WTC11 (cell line): ENCODE measurements around the gene ACADVL. TPM values are rescaled to one million over a fixed set of nuclear protein-coding genes. Genes with fewer than 3 reads are reported as not detected.
A peak's percentile ranks its signal among the peaks of the same experiment; 100 is the strongest.

ENCODE experiments used
- ARID4B ChIP-seq: sonication (generic); formaldehyde crosslinking; IDR thresholded peaks from 2 replicates; pipeline ENCODE4 v1.8.0; 2023; ENCODE audit warnings: missing genetic modification reagents, mild to moderate bottlenecking, borderline replicate concordance
- CBFB ChIP-seq: sonication (generic); formaldehyde crosslinking; IDR thresholded peaks from 2 replicates; pipeline ENCODE4 v1.8.1; 2022; ENCODE audit warnings: mild to moderate bottlenecking, low read depth, missing genetic modification reagents
- CREB1 ChIP-seq: sonication (generic); formaldehyde crosslinking; IDR thresholded peaks from 2 replicates; pipeline ENCODE4 v1.8.0; 2023; ENCODE audit warnings: mild to moderate bottlenecking, missing genetic modification reagents
- CREM ChIP-seq: sonication (generic); formaldehyde crosslinking; IDR thresholded peaks from 2 replicates; pipeline ENCODE4 v1.8.1; 2022; ENCODE audit warnings: mild to moderate bottlenecking, missing genetic modification reagents, moderate library complexity
- ESRRA ChIP-seq: sonication (generic); formaldehyde crosslinking; IDR thresholded peaks from 2 replicates; pipeline ENCODE4 v1.8.1; 2022; ENCODE audit warnings: mild to moderate bottlenecking, missing genetic modification reagents, borderline replicate concordance
- FOXK1 ChIP-seq: sonication (generic); formaldehyde crosslinking; IDR thresholded peaks from 2 replicates; pipeline ENCODE4 v1.8.0; 2022; ENCODE audit warnings: mild to moderate bottlenecking, moderate library complexity, missing genetic modification reagents
- FOXP1 ChIP-seq: sonication (generic); formaldehyde crosslinking; IDR thresholded peaks from 2 replicates; pipeline ENCODE4 v1.8.0; 2022; ENCODE audit warnings: missing genetic modification reagents, mild to moderate bottlenecking, moderate library complexity, borderline replicate concordance
- GRHL2 ChIP-seq: fragments of 250-450 bp; sonication (Bioruptor Pico); IDR thresholded peaks from 2 replicates; pipeline ENCODE4 v1.8.0; 2022; ENCODE audit warnings: mild to moderate bottlenecking, moderate library complexity; ENCODE audit not compliant: insufficient replicate concordance, severe bottlenecking
- JUN ChIP-seq: sonication (generic); formaldehyde crosslinking; IDR thresholded peaks from 2 replicates; pipeline ENCODE4 v1.8.0; 2023; ENCODE audit warnings: mild to moderate bottlenecking, missing genetic modification reagents
- KAT7 ChIP-seq: sonication (generic); formaldehyde crosslinking; IDR thresholded peaks from 2 replicates; pipeline ENCODE4 v1.8.1; 2023; ENCODE audit warnings: missing genetic modification reagents, mild to moderate bottlenecking, borderline replicate concordance
- NFE2L1 ChIP-seq: sonication (generic); formaldehyde crosslinking; IDR thresholded peaks from 2 replicates; pipeline ENCODE4 v1.8.1; 2023; ENCODE audit warnings: missing genetic modification reagents
- NR2C2 ChIP-seq: sonication (generic); formaldehyde crosslinking; IDR thresholded peaks from 2 replicates; pipeline ENCODE4 v1.8.0; 2022; ENCODE audit warnings: mild to moderate bottlenecking, missing genetic modification reagents
- SOX15 ChIP-seq: fragments of 250-450 bp; sonication (Bioruptor Pico); IDR thresholded peaks from 2 replicates; pipeline ENCODE4 v1.9.0; 2021; ENCODE audit warnings: mild to moderate bottlenecking
- STAT6 ChIP-seq: sonication (generic); formaldehyde crosslinking; conservative IDR thresholded peaks from 2 replicates; pipeline ENCODE4 v1.8.1; 2023; ENCODE audit warnings: mild to moderate bottlenecking, low read depth, missing genetic modification reagents, moderate library complexity
- TEAD4 ChIP-seq: sonication (generic); formaldehyde crosslinking; IDR thresholded peaks from 2 replicates; pipeline ENCODE4 v1.8.0; 2022; ENCODE audit warnings: mild to moderate bottlenecking, missing genetic modification reagents
- USF2 ChIP-seq: sonication (generic); formaldehyde crosslinking; IDR thresholded peaks from 2 replicates; pipeline ENCODE4 v1.8.1; 2023; ENCODE audit warnings: mild to moderate bottlenecking, missing genetic modification reagents, moderate library complexity
- ZBTB21 ChIP-seq: sonication (generic); formaldehyde crosslinking; IDR thresholded peaks from 2 replicates; pipeline ENCODE4 v1.8.1; 2023; ENCODE audit warnings: mild to moderate bottlenecking, missing genetic modification reagents, borderline replicate concordance
- ZNF263 ChIP-seq: sonication (generic); formaldehyde crosslinking; IDR thresholded peaks from 2 replicates; pipeline ENCODE4 v1.8.1; 2022; ENCODE audit warnings: low read depth, mild to moderate bottlenecking, moderate library complexity, missing genetic modification reagents
- ZNF317 ChIP-seq: sonication (generic); formaldehyde crosslinking; IDR thresholded peaks from 2 replicates; pipeline ENCODE4 v1.8.1; 2023; ENCODE audit warnings: low read depth, mild to moderate bottlenecking, moderate library complexity, missing genetic modification reagents, borderline replicate concordance
- total RNA-seq: library from RNA; stranded (reverse); gene quantifications from 3 replicates; pipeline ENCODE4 v1.2.3, GENCODE V29; 2021
- TF ChIP-seq, protein P1 (sequence below): sonication (generic); formaldehyde crosslinking; IDR thresholded peaks from 2 replicates; pipeline ENCODE4 v1.8.0; 2022; ENCODE audit warnings: mild to moderate bottlenecking, missing genetic modification reagents
- TF ChIP-seq, protein P2 (sequence below): fragments of 200-600 bp; IDR thresholded peaks from 2 replicates; pipeline ENCODE4 v1.8.0; 2022; ENCODE audit warnings: antibody characterized with exemption
- TF ChIP-seq, protein P3 (sequence below): sonication (generic); formaldehyde crosslinking; IDR thresholded peaks from 2 replicates; pipeline ENCODE4 v1.8.1; 2023; ENCODE audit warnings: mild to moderate bottlenecking, missing genetic modification reagents
- TF ChIP-seq, protein P4 (sequence below): sonication (generic); formaldehyde crosslinking; conservative IDR thresholded peaks from 2 replicates; pipeline ENCODE4 v1.8.1; 2022; ENCODE audit warnings: mild to moderate bottlenecking, missing genetic modification reagents
- TF ChIP-seq, protein P5 (sequence below): fragments of 250-450 bp; sonication (Bioruptor Pico); IDR thresholded peaks from 2 replicates; pipeline ENCODE4 v1.9.0; 2021; ENCODE audit warnings: mild to moderate bottlenecking

Gene ACADVL
- total RNA-seq, 1 experiment from 2014 or later: 236 TPM

GRCh38 chr17:7242717-7243452 lies 23.1 kb downstream of the ACADVL start (continued):
- TF ChIP-seq NR2C2 (CRISPR knock-in tag) (no peak), CREM (no peak), STAT6 (CRISPR knock-in tag) (no peak), USF2 (CRISPR knock-in tag) (peak; percentile 99), ZNF263 (CRISPR knock-in tag) (no peak), SOX15 (no peak), JUN (peak; percentile 47; the same call in 1 of the 2 replicates), CBFB (CRISPR knock-in tag) (no peak), ZNF317 (CRISPR knock-in tag) (no peak), KAT7 (CRISPR knock-in tag) (no peak), NFE2L1 (CRISPR knock-in tag) (peak; percentile 74), ESRRA (CRISPR knock-in tag) (no peak), TEAD4 (CRISPR knock-in tag) (no peak), ZBTB21 (CRISPR knock-in tag) (no peak), CREB1 (CRISPR knock-in tag) (no peak), FOXP1 (peak; percentile 89), FOXK1 (peak; percentile 88), GRHL2 (CRISPR knock-in tag) (no peak), ARID4B (no peak; the same call in 1 of the 2 replicates)
- TF ChIP-seq, protein P1, sequence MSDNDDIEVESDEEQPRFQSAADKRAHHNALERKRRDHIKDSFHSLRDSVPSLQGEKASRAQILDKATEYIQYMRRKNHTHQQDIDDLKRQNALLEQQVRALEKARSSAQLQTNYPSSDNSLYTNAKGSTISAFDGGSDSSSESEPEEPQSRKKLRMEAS: peak; percentile 68
- TF ChIP-seq, protein P2, sequence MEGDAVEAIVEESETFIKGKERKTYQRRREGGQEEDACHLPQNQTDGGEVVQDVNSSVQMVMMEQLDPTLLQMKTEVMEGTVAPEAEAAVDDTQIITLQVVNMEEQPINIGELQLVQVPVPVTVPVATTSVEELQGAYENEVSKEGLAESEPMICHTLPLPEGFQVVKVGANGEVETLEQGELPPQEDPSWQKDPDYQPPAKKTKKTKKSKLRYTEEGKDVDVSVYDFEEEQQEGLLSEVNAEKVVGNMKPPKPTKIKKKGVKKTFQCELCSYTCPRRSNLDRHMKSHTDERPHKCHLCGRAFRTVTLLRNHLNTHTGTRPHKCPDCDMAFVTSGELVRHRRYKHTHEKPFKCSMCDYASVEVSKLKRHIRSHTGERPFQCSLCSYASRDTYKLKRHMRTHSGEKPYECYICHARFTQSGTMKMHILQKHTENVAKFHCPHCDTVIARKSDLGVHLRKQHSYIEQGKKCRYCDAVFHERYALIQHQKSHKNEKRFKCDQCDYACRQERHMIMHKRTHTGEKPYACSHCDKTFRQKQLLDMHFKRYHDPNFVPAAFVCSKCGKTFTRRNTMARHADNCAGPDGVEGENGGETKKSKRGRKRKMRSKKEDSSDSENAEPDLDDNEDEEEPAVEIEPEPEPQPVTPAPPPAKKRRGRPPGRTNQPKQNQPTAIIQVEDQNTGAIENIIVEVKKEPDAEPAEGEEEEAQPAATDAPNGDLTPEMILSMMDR: no peak
- TF ChIP-seq, protein P3, sequence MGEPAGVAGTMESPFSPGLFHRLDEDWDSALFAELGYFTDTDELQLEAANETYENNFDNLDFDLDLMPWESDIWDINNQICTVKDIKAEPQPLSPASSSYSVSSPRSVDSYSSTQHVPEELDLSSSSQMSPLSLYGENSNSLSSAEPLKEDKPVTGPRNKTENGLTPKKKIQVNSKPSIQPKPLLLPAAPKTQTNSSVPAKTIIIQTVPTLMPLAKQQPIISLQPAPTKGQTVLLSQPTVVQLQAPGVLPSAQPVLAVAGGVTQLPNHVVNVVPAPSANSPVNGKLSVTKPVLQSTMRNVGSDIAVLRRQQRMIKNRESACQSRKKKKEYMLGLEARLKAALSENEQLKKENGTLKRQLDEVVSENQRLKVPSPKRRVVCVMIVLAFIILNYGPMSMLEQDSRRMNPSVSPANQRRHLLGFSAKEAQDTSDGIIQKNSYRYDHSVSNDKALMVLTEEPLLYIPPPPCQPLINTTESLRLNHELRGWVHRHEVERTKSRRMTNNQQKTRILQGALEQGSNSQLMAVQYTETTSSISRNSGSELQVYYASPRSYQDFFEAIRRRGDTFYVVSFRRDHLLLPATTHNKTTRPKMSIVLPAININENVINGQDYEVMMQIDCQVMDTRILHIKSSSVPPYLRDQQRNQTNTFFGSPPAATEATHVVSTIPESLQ (CRISPR knock-in tag): no peak
- TF ChIP-seq, protein P4, sequence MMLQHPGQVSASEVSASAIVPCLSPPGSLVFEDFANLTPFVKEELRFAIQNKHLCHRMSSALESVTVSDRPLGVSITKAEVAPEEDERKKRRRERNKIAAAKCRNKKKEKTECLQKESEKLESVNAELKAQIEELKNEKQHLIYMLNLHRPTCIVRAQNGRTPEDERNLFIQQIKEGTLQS (CRISPR knock-in tag): no peak
- TF ChIP-seq, protein P5, sequence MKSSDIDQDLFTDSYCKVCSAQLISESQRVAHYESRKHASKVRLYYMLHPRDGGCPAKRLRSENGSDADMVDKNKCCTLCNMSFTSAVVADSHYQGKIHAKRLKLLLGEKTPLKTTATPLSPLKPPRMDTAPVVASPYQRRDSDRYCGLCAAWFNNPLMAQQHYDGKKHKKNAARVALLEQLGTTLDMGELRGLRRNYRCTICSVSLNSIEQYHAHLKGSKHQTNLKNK (CRISPR knock-in tag): peak; percentile 82; the same call in 1 of the 2 replicates
